MCF 10A (cell line): Measurements from ENCODE around the gene EME1. TPM values are rescaled to one million over a fixed set of nuclear protein-coding genes. Genes with fewer than 3 reads are reported as not detected.

Experiments
- BruUV-seq: library from RNA; stranded (reverse); fragments of 400-500 nt; replicated peaks from 2 replicates; lab custom pipeline; 2021; lab: Mats Ljungman, UMichigan
- CTCF ChIA-PET: fragments of 300-600 bp; sonication (Branson Sonifier 250); formaldehyde crosslinking; extraction: SDS; loops from one replicate; lab custom pipeline; 2021; ENCODE audit warnings: antibody characterized with exemption, inconsistent platforms; lab: Yijun Ruan, JAX
- POLR2A ChIA-PET: fragments of 300-600, 350-650 bp; sonication (Branson Sonifier 250); formaldehyde crosslinking; extraction: SDS; loops from one replicate; lab custom pipeline; 2020; ENCODE audit warnings: antibody characterized with exemption, inconsistent platforms; lab: Yijun Ruan, JAX
- DNase-seq: peaks from one replicate; pipeline ENCODE4 v3.0.0-alpha.2; 2018; ENCODE audit not compliant: unreplicated experiment
- H3K27ac Mint-ChIP-seq: one replicate; pipeline ENCODE4 v1.8.0; 2022; ENCODE audit warnings: mild to moderate bottlenecking, low read depth, mixed read lengths; ENCODE audit not compliant: unreplicated experiment
- H3K27me3 Mint-ChIP-seq: one replicate; pipeline ENCODE4 v1.8.0; 2022; ENCODE audit warnings: mixed read lengths; ENCODE audit not compliant: insufficient read depth, unreplicated experiment
- H3K36me3 Mint-ChIP-seq: one replicate; pipeline ENCODE4 v1.8.0; 2022; ENCODE audit warnings: mild to moderate bottlenecking, moderate library complexity, mixed read lengths; ENCODE audit not compliant: insufficient read depth, unreplicated experiment
- H3K4me1 Mint-ChIP-seq: one replicate; pipeline ENCODE4 v1.8.0; 2022; ENCODE audit warnings: mixed read lengths; ENCODE audit not compliant: insufficient read depth, unreplicated experiment
- H3K4me3 Mint-ChIP-seq: one replicate; pipeline ENCODE4 v1.8.0; 2022; ENCODE audit warnings: mild to moderate bottlenecking, moderate library complexity, mixed read lengths; ENCODE audit not compliant: unreplicated experiment
- H3K9me3 Mint-ChIP-seq: one replicate; pipeline ENCODE4 v1.8.0; 2022; ENCODE audit warnings: mixed read lengths; ENCODE audit not compliant: unreplicated experiment
- CTCF ChIP-seq: fragments of 200-600 bp; IDR thresholded peaks from one replicate; pipeline ENCODE4 v1.8.0; 2022; ENCODE audit warnings: antibody characterized with exemption, mild to moderate bottlenecking; ENCODE audit not compliant: unreplicated experiment
- intact Hi-C: fragments of 100-400 bp; cut with micrococcal nuclease; formaldehyde crosslinking; loops from 2 replicates; pipeline ENCODE4 v1.14.1; 2022
- total RNA-seq: library from RNA; stranded (reverse); gene quantifications from 2 replicates; pipeline ENCODE4 v1.2.3, GENCODE V29; 2022

Gene EME1
- total RNA-seq, 1 experiment from 2014 or later, result 6.0 TPM

DNA sequence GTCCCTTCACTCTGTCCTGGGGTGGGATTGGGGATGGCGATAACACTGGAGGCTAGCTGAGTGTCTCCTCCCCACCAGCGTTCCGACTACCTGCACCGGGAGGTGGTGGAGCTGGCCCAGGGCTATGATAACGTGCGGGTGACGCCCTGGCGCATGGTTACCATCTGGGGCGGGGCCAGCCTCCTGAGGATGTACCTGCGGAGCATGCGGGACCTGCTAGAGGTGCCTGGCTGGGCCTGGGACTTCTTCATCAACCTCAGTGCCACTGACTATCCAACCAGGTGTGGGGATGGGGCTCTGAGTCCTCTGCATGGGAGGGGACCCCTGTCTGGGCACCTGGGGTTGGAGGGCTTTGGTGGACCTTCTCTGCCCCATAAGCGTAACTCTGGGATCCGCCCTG is 18.3 kb upstream of the EME1 start:
- Mint-ChIP-seq H3K9me3 (no peaks in the 10 kb centered on the region), H3K27ac (no peak overlapping the region), H3K27me3 (no peaks in the 10 kb centered on the region), H3K36me3 (peaks cover 32% of the 10 kb centered on the region), H3K4me1 (peaks cover 8% of the 10 kb centered on the region), H3K4me3 (no peak overlapping the region)
- ChIA-PET CTCF (interaction anchor here (0.6 to 0.8 kb wide), 3 partner anchors 125 to 340 kb away, joined by 3 to 4 read pairs (median 3); no protein-coding TSS in a partner anchor), POLR2A (interaction anchor here (1.3 to 1.9 kb wide), 2 partner anchors 8 to 11 kb away, joined by 3 to 8 read pairs; partner anchors contain the start of gene XYLT2)
- intact Hi-C loops, result no loop called here
- no peak for TF ChIP-seq CTCF
- BruUV-seq, result no TSS peak
- no peak for DNase-seq

DNA sequence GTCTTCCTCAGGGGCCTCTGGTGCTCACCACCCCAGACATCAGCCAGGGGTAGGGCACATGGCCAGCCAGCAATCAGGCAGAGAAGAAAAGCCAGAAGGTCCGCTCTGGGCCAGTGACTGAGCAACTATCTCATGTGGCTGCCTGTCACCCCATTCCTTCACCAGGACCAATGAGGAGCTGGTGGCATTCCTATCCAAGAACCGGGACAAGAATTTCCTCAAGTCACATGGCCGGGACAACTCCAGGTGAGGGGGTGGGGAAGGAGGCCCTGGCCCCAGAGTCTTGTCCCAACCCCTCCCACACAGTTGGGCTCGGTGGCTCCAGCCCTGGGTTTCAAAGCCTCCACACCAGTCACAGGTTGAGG is 17.7 kb upstream of the EME1 start:
- intact Hi-C loops, result no loop called here
- no peak for DNase-seq
- Mint-ChIP-seq H3K4me3 (no peak overlapping the region), H3K4me1 (peaks cover 8% of the 10 kb centered on the region), H3K27me3 (no peaks in the 10 kb centered on the region), H3K9me3 (no peaks in the 10 kb centered on the region), H3K36me3 (peaks cover 32% of the 10 kb centered on the region), H3K27ac (no peak overlapping the region)
- no TSS peak for BruUV-seq
- POLR2A ChIA-PET, result interaction anchor here (1.9 kb wide), 1 partner anchor 8 kb away, joined by 8 read pairs; the partner anchor contains the start of gene XYLT2
- TF ChIP-seq CTCF, result no peak
- CTCF ChIA-PET, result interaction anchor here (0.6 kb wide), 4 partner anchors 12 to 338 kb away, joined by 3 to 4 read pairs (median 4); no protein-coding TSS in a partner anchor

GRCh38 chr17:50355701-50356341 is 17.2 kb upstream of the EME1 start:
- CTCF ChIA-PET, result interaction anchor here (0.6 kb wide), 3 partner anchors 13 to 63 kb away, joined by 3 to 4 read pairs (median 3); no protein-coding TSS in a partner anchor

More at GRCh38 chr17:50355701-50356341, 17.2 kb upstream of the EME1 start:
- peaks cover 32% of the 10 kb centered on the region for H3K36me3 Mint-ChIP-seq
- POLR2A ChIA-PET, result interaction anchor here (1.9 kb wide), 1 partner anchor 9 kb away, joined by 8 read pairs; the partner anchor contains the start of gene XYLT2
- no peaks in the 10 kb centered on the region for H3K9me3 Mint-ChIP-seq
- intact Hi-C loops, result no loop called here
- TF ChIP-seq CTCF, result no peak
- H3K4me1 Mint-ChIP-seq, result peaks cover 8% of the 10 kb centered on the region
- no peak overlapping the region for H3K4me3 Mint-ChIP-seq
- DNase-seq, result no peak
- BruUV-seq, result no TSS peak
- H3K27ac Mint-ChIP-seq, result no peak overlapping the region
- no peaks in the 10 kb centered on the region for H3K27me3 Mint-ChIP-seq
